ENCODE results near the gene COG3. TPM values are rescaled to one million over a fixed set of nuclear protein-coding genes. Genes with fewer than 3 reads are reported as not detected.

Gene COG3
- polyA plus RNA-seq, 1 donor from 2014 or later: 90.2 TPM

- Histone ChIP-seq H3K4me3 (ENCODE audit: low read length) (no peak overlapping the region), H4K20me1 (ENCODE audit: insufficient read depth) (no peaks in the 10 kb centered on the region), H3K79me2 (replicated peaks; ENCODE audit: insufficient read depth, low read length) (no peaks in the 10 kb centered on the region), H3K9me3 (ENCODE audit: low read length) (no peaks in the 10 kb centered on the region), H3K9ac (ENCODE audit: low read length) (no peak overlapping the region), H3F3A (ENCODE audit: insufficient read depth, low read length, poor library complexity, severe bottlenecking) (no peaks in the 10 kb centered on the region), H3K27ac (ENCODE audit: low read length) (no peak overlapping the region), H3K36me3 (ENCODE audit: insufficient read depth, low read length) (peaks cover 7% of the 10 kb centered on the region), H2AFZ (ENCODE audit: low read depth, low read length) (no peak overlapping the region), H3K4me2 (ENCODE audit: low read length) (no peak overlapping the region), H3K27me3 (ENCODE audit: insufficient read depth, low read depth, low read length) (no peaks in the 10 kb centered on the region), H3K9me2 (ENCODE audit: insufficient read depth, low read length) (no peaks in the 10 kb centered on the region)
- no peak for TF ChIP-seq SMC3 (conservative IDR thresholded peaks at IDR 0.05; ENCODE audit: poor library complexity)
Measured at GRCh38 chr13:45534604-45535003, 69.9 kb downstream of the COG3 start.

- H3K9me2 ChIP-seq (ENCODE audit: insufficient read depth, low read length): no peaks in the 10 kb centered on the region
- H2AFZ ChIP-seq (ENCODE audit: low read depth, low read length): no peak overlapping the region
- H4K20me1 ChIP-seq (ENCODE audit: insufficient read depth): no peaks in the 10 kb centered on the region
- no peaks in the 10 kb centered on the region for H3K9me3 ChIP-seq (ENCODE audit: low read length)
- H3K4me3 ChIP-seq (ENCODE audit: low read length): no peak overlapping the region
- no peaks in the 10 kb centered on the region for H3K27me3 ChIP-seq (ENCODE audit: insufficient read depth, low read depth, low read length)
- no peaks in the 10 kb centered on the region for H3K79me2 ChIP-seq (replicated peaks; ENCODE audit: insufficient read depth, low read length)
- peaks cover 7% of the 10 kb centered on the region for H3K36me3 ChIP-seq (ENCODE audit: insufficient read depth, low read length)
- H3F3A ChIP-seq (ENCODE audit: insufficient read depth, low read length, poor library complexity, severe bottlenecking): no peaks in the 10 kb centered on the region
- no peak overlapping the region for H3K27ac ChIP-seq (ENCODE audit: low read length)
- no peak overlapping the region for H3K9ac ChIP-seq (ENCODE audit: low read length)
- TF ChIP-seq SMC3 (conservative IDR thresholded peaks at IDR 0.05; ENCODE audit: poor library complexity) (no peak), TAF1 (IDR thresholded peaks at IDR 0.05; ENCODE audit: low read depth) (no peak), MXI1 (conservative IDR thresholded peaks at IDR 0.05; ENCODE audit: poor library complexity, severe bottlenecking) (no peak)
- no peak overlapping the region for H3K4me2 ChIP-seq (ENCODE audit: low read length)
Measured at GRCh38 chr13:45536224-45536623, 71.5 kb downstream of the COG3 start.

- H4K20me1 ChIP-seq (ENCODE audit: insufficient read depth): no peaks in the 10 kb centered on the region
- H3K9me3 ChIP-seq (ENCODE audit: low read length): no peaks in the 10 kb centered on the region
- no peak for TF ChIP-seq POLR2AphosphoS5 (IDR thresholded peaks at IDR 0.05)
- no peak for TF ChIP-seq EZH2 (IDR thresholded peaks at IDR 0.05; ENCODE audit: borderline replicate concordance, insufficient read depth, low read length, poor library complexity, severe bottlenecking)
- no peak for TF ChIP-seq SMC3 (conservative IDR thresholded peaks at IDR 0.05; ENCODE audit: poor library complexity)
- TF ChIP-seq MXI1 (conservative IDR thresholded peaks at IDR 0.05; ENCODE audit: poor library complexity, severe bottlenecking): no peak
- no peak for TF ChIP-seq REST (IDR thresholded peaks at IDR 0.05; ENCODE audit: borderline replicate concordance)
- TF ChIP-seq RAD21 (conservative IDR thresholded peaks at IDR 0.05): no peak
- no peak for TF ChIP-seq TAF1 (IDR thresholded peaks at IDR 0.05; ENCODE audit: low read depth)
- no peak for TF ChIP-seq CTCF (IDR thresholded peaks at IDR 0.05; ENCODE audit: poor library complexity, severe bottlenecking)
- no peak for TF ChIP-seq EP300 (conservative IDR thresholded peaks at IDR 0.05; ENCODE audit: poor library complexity, severe bottlenecking)
- H3K4me3 ChIP-seq (ENCODE audit: low read length): no peak overlapping the region
- no peaks in the 10 kb centered on the region for H3F3A ChIP-seq (ENCODE audit: insufficient read depth, low read length, poor library complexity, severe bottlenecking)
- no peak overlapping the region for H3K9ac ChIP-seq (ENCODE audit: low read length)
- peaks cover 7% of the 10 kb centered on the region for H3K36me3 ChIP-seq (ENCODE audit: insufficient read depth, low read length)
- no peaks in the 10 kb centered on the region for H3K27me3 ChIP-seq (ENCODE audit: insufficient read depth, low read depth, low read length)
- H3K9me2 ChIP-seq (ENCODE audit: insufficient read depth, low read length): no peaks in the 10 kb centered on the region
- H3K4me2 ChIP-seq (ENCODE audit: low read length): no peak overlapping the region
- no peak overlapping the region for H3K27ac ChIP-seq (ENCODE audit: low read length)
- no peak overlapping the region for H2AFZ ChIP-seq (ENCODE audit: low read depth, low read length)
- no peaks in the 10 kb centered on the region for H3K79me2 ChIP-seq (replicated peaks; ENCODE audit: insufficient read depth, low read length)
Measured at GRCh38 chr13:45537516-45537915, 72.8 kb downstream of the COG3 start.

Data from neural cell (in vitro differentiated cells).